OCI-LY1 (cell line): Measurements from ENCODE around the gene FSTL5.

Experiments used
- H2AFZ ChIP-seq: fragments of 200-600 bp; sonication (generic), shearing (Covaris generic); 2 replicates; pipeline ENCODE4 v1.6.0; 2014; ENCODE audit warnings: antibody characterized with exemption, mild to moderate bottlenecking, low read length
- H3F3A ChIP-seq: fragments of 200-600 bp; sonication (generic), shearing (Covaris generic); 2 replicates; pipeline ENCODE4 v1.6.0; 2014; ENCODE audit warnings: mild to moderate bottlenecking, antibody characterized with exemption, low read length, moderate library complexity; ENCODE audit not compliant: insufficient read depth
- H3K27ac ChIP-seq: fragments of 200-600 bp; sonication (generic); 2 replicates; pipeline ENCODE4 v1.5.1; 2014; ENCODE audit warnings: low read length, mixed run types, mild to moderate bottlenecking, low read depth; ENCODE audit not compliant: poor library complexity, severe bottlenecking
- H3K27me3 ChIP-seq: fragments of 200-600 bp; sonication (generic); 2 replicates; pipeline ENCODE4 v1.6.0; 2014; ENCODE audit warnings: antibody characterized with exemption, mild to moderate bottlenecking, low read length, moderate library complexity; ENCODE audit not compliant: insufficient read depth
- H3K36me3 ChIP-seq: fragments of 200-600 bp; sonication (generic); 2 replicates; pipeline ENCODE4 v1.6.1; 2014; ENCODE audit warnings: mild to moderate bottlenecking, antibody characterized with exemption, low read length, moderate library complexity, mixed read lengths; ENCODE audit not compliant: insufficient read depth
- H3K4me1 ChIP-seq: fragments of 200-600 bp; sonication (generic); 2 replicates; pipeline ENCODE4 v1.5.1; 2014; ENCODE audit warnings: mild to moderate bottlenecking, low read length, moderate library complexity; ENCODE audit not compliant: insufficient read depth, severe bottlenecking
- H3K4me2 ChIP-seq: fragments of 200-600 bp; sonication (generic), shearing (Covaris generic); 2 replicates; pipeline ENCODE4 v1.6.1; 2014; ENCODE audit warnings: low read length
- H3K4me3 ChIP-seq: fragments of 200-600 bp; sonication (generic); 2 replicates; pipeline ENCODE4 v1.5.1; 2014; ENCODE audit warnings: low read length, low read depth, mild to moderate bottlenecking, mixed read lengths; ENCODE audit not compliant: poor library complexity, severe bottlenecking
- H3K79me2 ChIP-seq: fragments of 200-600 bp; shearing (Covaris generic); 2 replicates; pipeline ENCODE4 v1.6.1; 2016; ENCODE audit warnings: mixed run types, low read length, mixed read lengths; ENCODE audit not compliant: insufficient read depth
- H3K9ac ChIP-seq: fragments of 200-600 bp; sonication (generic), shearing (Covaris generic); 2 replicates; pipeline ENCODE4 v1.6.1; 2014; ENCODE audit warnings: mild to moderate bottlenecking, low read length, mixed read lengths
- H3K9me2 ChIP-seq: fragments of 200-600 bp; sonication (generic), shearing (Covaris generic); 2 replicates; pipeline ENCODE4 v1.6.1; 2014; ENCODE audit warnings: low read depth, mild to moderate bottlenecking, low read length, mixed read lengths
- H3K9me3 ChIP-seq: fragments of 200-600 bp; shearing (Covaris generic); 2 replicates; pipeline ENCODE4 v1.6.1; 2014; ENCODE audit warnings: low read length, mixed read lengths
- H4K20me1 ChIP-seq: fragments of 200-600 bp; sonication (generic), shearing (Covaris generic); 2 replicates; pipeline ENCODE4 v1.6.0; 2016; ENCODE audit warnings: mild to moderate bottlenecking, low read length; ENCODE audit not compliant: insufficient read depth
- CTCF ChIP-seq: fragments of 200-600 bp; sonication (generic), shearing (Covaris generic); IDR thresholded peaks from 2 replicates; pipeline ENCODE4 v1.5.1; 2017; ENCODE audit warnings: mild to moderate bottlenecking, antibody characterized with exemption, low read length, moderate library complexity, mixed read lengths
- EZH2 ChIP-seq: fragments of 200-600 bp; sonication (generic), shearing (Covaris generic); IDR thresholded peaks from 2 replicates; pipeline ENCODE4 v1.8.0; 2017; ENCODE audit warnings: borderline replicate concordance, mixed run types, mild to moderate bottlenecking, antibody characterized with exemption, low read length, moderate library complexity, mixed read lengths

The FSTL5 gene

GRCh38 chr4:161546902-161547301 lies 616.9 kb downstream of the FSTL5 start:
- TF ChIP-seq EZH2, result no peak
- TF ChIP-seq CTCF, result no peak
- no peak overlapping the region for H3K4me2 ChIP-seq
- H3K79me2 ChIP-seq, result no peaks in the 10 kb centered on the region
- H3K4me3 ChIP-seq, result no peak overlapping the region
- H3K27me3 ChIP-seq, result no peaks in the 10 kb centered on the region
- H3K9ac ChIP-seq, result no peak overlapping the region
- no peak overlapping the region for H2AFZ ChIP-seq
- H3K4me1 ChIP-seq, result no peaks in the 10 kb centered on the region
- H3K27ac ChIP-seq, result no peak overlapping the region
- no peaks in the 10 kb centered on the region for H3K36me3 ChIP-seq
- no peaks in the 10 kb centered on the region for H3K9me3 ChIP-seq
- H3F3A ChIP-seq, result no peaks in the 10 kb centered on the region
- H3K9me2 ChIP-seq, result no peaks in the 10 kb centered on the region
- no peaks in the 10 kb centered on the region for H4K20me1 ChIP-seq

GRCh38 chr4:161540265-161540664 lies 623.5 kb downstream of the FSTL5 start:
- Histone ChIP-seq H3K79me2 (no peaks in the 10 kb centered on the region), H2AFZ (no peak overlapping the region), H3K4me3 (no peak overlapping the region), H3K4me1 (no peaks in the 10 kb centered on the region), H3K9me3 (no peaks in the 10 kb centered on the region), H3K4me2 (no peak overlapping the region), H4K20me1 (no peaks in the 10 kb centered on the region), H3K9ac (no peak overlapping the region), H3K9me2 (no peaks in the 10 kb centered on the region), H3F3A (no peaks in the 10 kb centered on the region), H3K27me3 (no peaks in the 10 kb centered on the region), H3K27ac (no peak overlapping the region), H3K36me3 (no peaks in the 10 kb centered on the region)
- TF ChIP-seq EZH2, result no peak
- no peak for TF ChIP-seq CTCF

- no peak overlapping the region for H3K9ac ChIP-seq
- H3K27me3 ChIP-seq, result no peaks in the 10 kb centered on the region
- H3K9me2 ChIP-seq, result no peaks in the 10 kb centered on the region
- H2AFZ ChIP-seq, result no peak overlapping the region
- H3K4me3 ChIP-seq, result no peak overlapping the region
- TF ChIP-seq EZH2 (no peak), CTCF (no peak)
- no peak overlapping the region for H3K4me2 ChIP-seq
- H3K36me3 ChIP-seq, result no peaks in the 10 kb centered on the region
- no peaks in the 10 kb centered on the region for H3K79me2 ChIP-seq
- H3F3A ChIP-seq, result no peaks in the 10 kb centered on the region
- no peaks in the 10 kb centered on the region for H4K20me1 ChIP-seq
- H3K27ac ChIP-seq, result no peak overlapping the region
- H3K9me3 ChIP-seq, result no peaks in the 10 kb centered on the region
- H3K4me1 ChIP-seq, result no peaks in the 10 kb centered on the region
These were observed 624.9 kb downstream of the FSTL5 start for GRCh38 chr4:161538941-161539340.
